Panc1 (cell line): ENCODE data around the gene CEBPA.

ENCODE experiments used
- CTCF ChIP-seq: fragments of 450-650 bp; IDR thresholded peaks from 2 replicates; pipeline ENCODE4 v1.5.1; 2017; ENCODE audit warnings: mild to moderate bottlenecking
- POLR2AphosphoS5 ChIP-seq: IDR thresholded peaks from 2 replicates; pipeline ENCODE4 v1.6.1; 2012; ENCODE audit warnings: mild to moderate bottlenecking, low read depth, low read length, moderate library complexity
- REST ChIP-seq, 2 experiments: IDR thresholded peaks; 2 replicates each; pipeline ENCODE4 v1.6.1; 2011 to 2012; ENCODE audit warnings: low read depth in 2 of 2, control low read depth in 1 of 2, low read length in 1 of 2, mild to moderate bottlenecking in 1 of 2, moderate library complexity in 1 of 2; ENCODE audit not compliant: insufficient read depth in 1 of 2
- TCF7L2 ChIP-seq: IDR thresholded peaks from 2 replicates; pipeline ENCODE4 v1.6.1; 2011; ENCODE audit warnings: mild to moderate bottlenecking, low read depth, low read length, inconsistent platforms

- TF ChIP-seq TCF7L2 (no peak), CTCF (no peak), REST (IDR thresholded peaks at IDR 0.05; ENCODE audit: insufficient read depth in 1 of 2, low read depth in 2 of 2, low read length in 1 of 2) (no peak), POLR2AphosphoS5 (no peak)
Measured at GRCh38 chr19:33335446-33335845, 33.1 kb upstream of the CEBPA start.
